Fibroblast of skin of right biceps (primary cell): ENCODE results near the gene PRR14.
"Not testable (repeated sequence)": the region's sequence is repeated elsewhere in the genome, so short reads cannot be mapped to it uniquely, and the experiment has no call there.

Source experiments
- DNase-seq: peaks from one replicate; pipeline ENCODE4 v3.0.0-alpha.2; 2013

The PRR14 gene

GRCh38 chr16:30650369-30651123, at the start of gene PRR14:
Gene PRR14, plus strand, starts transcription at chr16:30650960. Its CDS starts 686 bp downstream, at chr16:30651646.
- DNase-seq: peak; percentile 100

GRCh38 chr16:30601966-30602365, 48.8 kb upstream of the PRR14 start:
- no peak for DNase-seq

- DNase-seq: peak; percentile 20
Measured at GRCh38 chr16:30602616-30603277, 48.0 kb upstream of the PRR14 start.

GRCh38 chr16:30603945-30604315, 46.8 kb upstream of the PRR14 start:
- no peak for DNase-seq

GRCh38 chr16:30604316-30604947, 46.3 kb upstream of the PRR14 start:
- no peak for DNase-seq

- no peak for DNase-seq
Measured at GRCh38 chr16:30605158-30605557, 45.6 kb upstream of the PRR14 start.

- DNase-seq: no peak
Measured at GRCh38 chr16:30606004-30606403, 44.8 kb upstream of the PRR14 start.

- DNase-seq: peak; percentile 52
Measured at GRCh38 chr16:30609002-30609925, 41.5 kb upstream of the PRR14 start.

- peak; percentile 98 for DNase-seq
Measured at GRCh38 chr16:30609926-30610839, 40.6 kb upstream of the PRR14 start, which contains the start of gene ZNF689. Gene ZNF689, minus strand, starts transcription at chr16:30610389. Its CDS starts 348 bp downstream, at chr16:30610041.

GRCh38 chr16:30615358-30616091, 35.2 kb upstream of the PRR14 start:
- no peak for DNase-seq

GRCh38 chr16:30619202-30619601, 31.6 kb upstream of the PRR14 start:
- no peak for DNase-seq

- no peak for DNase-seq
Measured at GRCh38 chr16:30619638-30620037, 31.1 kb upstream of the PRR14 start.

GRCh38 chr16:30620169-30620568, 30.6 kb upstream of the PRR14 start:
- no peak for DNase-seq

- peak; percentile 79 for DNase-seq
Measured at GRCh38 chr16:30621765-30622164, 29.0 kb upstream of the PRR14 start.

- DNase-seq: no peak
Measured at GRCh38 chr16:30622455-30623032, 28.2 kb upstream of the PRR14 start.

GRCh38 chr16:30623536-30624283, 27.1 kb upstream of the PRR14 start:
- no peak for DNase-seq

- DNase-seq: no peak
Measured at GRCh38 chr16:30626236-30626635, 24.5 kb upstream of the PRR14 start.

- DNase-seq: peak; percentile 69
Measured at GRCh38 chr16:30628628-30629540, 21.9 kb upstream of the PRR14 start.

- not testable (repeated sequence) for DNase-seq
Measured at GRCh38 chr16:30632454-30632853, 18.3 kb upstream of the PRR14 start.
